Adipocyte (in vitro differentiated cells): ENCODE measurements around the gene UBE3B.

Source experiments
- DNase-seq: peaks from one replicate; pipeline ENCODE4 v3.0.0-alpha.2; 2015; ENCODE audit warnings: low read depth
- H3K27me3 ChIP-seq: replicated peaks from 2 replicates; pipeline ENCODE4 v1.7.0; 2013; ENCODE audit warnings: mild to moderate bottlenecking, low read length, moderate library complexity; ENCODE audit not compliant: control insufficient read depth, insufficient read depth
- H3K36me3 ChIP-seq: 2 replicates; pipeline ENCODE4 v1.7.0; 2013; ENCODE audit warnings: low read length, mild to moderate bottlenecking, moderate library complexity; ENCODE audit not compliant: control insufficient read depth, insufficient read depth, severe bottlenecking
- H3K4me1 ChIP-seq: 2 replicates; pipeline ENCODE4 v1.7.0; 2013; ENCODE audit warnings: mild to moderate bottlenecking, low read length, moderate library complexity; ENCODE audit not compliant: control insufficient read depth, insufficient read depth
- H3K4me3 ChIP-seq: 2 replicates; pipeline ENCODE4 v1.7.0; 2013; ENCODE audit warnings: mild to moderate bottlenecking, low read length, moderate library complexity
- H3K9ac ChIP-seq: 2 replicates; pipeline ENCODE4 v1.7.0; 2013; ENCODE audit warnings: mild to moderate bottlenecking, low read length, moderate library complexity
- H3K9me3 ChIP-seq: 2 replicates; pipeline ENCODE4 v1.7.0; 2013; ENCODE audit warnings: mild to moderate bottlenecking, low read length, moderate library complexity; ENCODE audit not compliant: control insufficient read depth

UBE3B gene

GRCh38 chr12:109558374-109559199, 81.2 kb downstream of the UBE3B start:
- Histone ChIP-seq H3K9me3 (no peaks in the 10 kb centered on the region), H3K27me3 (peaks cover 15% of the 10 kb centered on the region), H3K4me1 (peaks cover 13% of the 10 kb centered on the region), H3K4me3 (no peak overlapping the region), H3K9ac (no peak overlapping the region), H3K36me3 (peaks cover 9% of the 10 kb centered on the region)
- DNase-seq, result no peak

GRCh38 chr12:109559200-109559505, 81.7 kb downstream of the UBE3B start:
- H3K4me3 ChIP-seq, result no peak overlapping the region
- peaks cover 7% of the 10 kb centered on the region for H3K4me1 ChIP-seq
- peaks cover 15% of the 10 kb centered on the region for H3K36me3 ChIP-seq

GRCh38 chr12:109559601-109560000, 82.2 kb downstream of the UBE3B start:
- Histone ChIP-seq H3K27me3 (peaks cover 8% of the 10 kb centered on the region), H3K4me3 (no peak overlapping the region), H3K9me3 (no peaks in the 10 kb centered on the region), H3K4me1 (peaks cover 3% of the 10 kb centered on the region), H3K36me3 (peaks cover 17% of the 10 kb centered on the region), H3K9ac (no peak overlapping the region)
- no peak for DNase-seq

More at GRCh38 chr12:109559200-109559505, 81.7 kb downstream of the UBE3B start:
- Histone ChIP-seq H3K9me3 (no peaks in the 10 kb centered on the region), H3K9ac (no peak overlapping the region), H3K27me3 (peaks cover 13% of the 10 kb centered on the region)
- DNase-seq, result no peak

GRCh38 chr12:109560867-109561710, 83.7 kb downstream of the UBE3B start:
- Histone ChIP-seq H3K36me3 (peaks cover 32% of the 10 kb centered on the region), H3K9ac (no peak overlapping the region), H3K4me3 (no peak overlapping the region), H3K9me3 (no peaks in the 10 kb centered on the region), H3K4me1 (no peaks in the 10 kb centered on the region), H3K27me3 (no peaks in the 10 kb centered on the region)
- no peak for DNase-seq

GRCh38 chr12:109561711-109562030, 84.2 kb downstream of the UBE3B start:
- Histone ChIP-seq H3K4me3 (no peak overlapping the region), H3K27me3 (no peaks in the 10 kb centered on the region), H3K9ac (no peak overlapping the region), H3K9me3 (no peaks in the 10 kb centered on the region), H3K4me1 (no peaks in the 10 kb centered on the region), H3K36me3 (peaks cover 36% of the 10 kb centered on the region)
- DNase-seq, result no peak

GRCh38 chr12:109562871-109563270, 85.4 kb downstream of the UBE3B start:
- no peaks in the 10 kb centered on the region for H3K4me1 ChIP-seq
- H3K36me3 ChIP-seq, result peaks cover 43% of the 10 kb centered on the region
- no peak for DNase-seq
- no peak overlapping the region for H3K9ac ChIP-seq
- H3K9me3 ChIP-seq, result no peaks in the 10 kb centered on the region
- no peak overlapping the region for H3K4me3 ChIP-seq
- H3K27me3 ChIP-seq, result no peaks in the 10 kb centered on the region

GRCh38 chr12:109563291-109564284, 86.2 kb downstream of the UBE3B start:
- peaks cover 50% of the 10 kb centered on the region for H3K36me3 ChIP-seq
- DNase-seq, result no peak

GRCh38 chr12:109566424-109566823, 89.0 kb downstream of the UBE3B start:
- Histone ChIP-seq H3K27me3 (no peaks in the 10 kb centered on the region), H3K36me3 (peaks cover 67% of the 10 kb centered on the region), H3K4me3 (no peak overlapping the region), H3K4me1 (no peaks in the 10 kb centered on the region), H3K9me3 (no peaks in the 10 kb centered on the region), H3K9ac (no peak overlapping the region)
- DNase-seq, result no peak

More at GRCh38 chr12:109563291-109564284, 86.2 kb downstream of the UBE3B start:
- Histone ChIP-seq H3K4me3 (no peak overlapping the region), H3K27me3 (no peaks in the 10 kb centered on the region), H3K9ac (no peak overlapping the region), H3K9me3 (no peaks in the 10 kb centered on the region), H3K4me1 (no peaks in the 10 kb centered on the region)

GRCh38 chr12:109567296-109567695, 89.9 kb downstream of the UBE3B start:
- no peak for DNase-seq
- Histone ChIP-seq H3K4me1 (no peaks in the 10 kb centered on the region), H3K9me3 (no peaks in the 10 kb centered on the region), H3K9ac (no peak overlapping the region), H3K4me3 (no peak overlapping the region), H3K27me3 (no peaks in the 10 kb centered on the region), H3K36me3 (peaks cover 67% of the 10 kb centered on the region)

GRCh38 chr12:109567967-109568366, 90.5 kb downstream of the UBE3B start:
- H3K4me1 ChIP-seq, result peaks cover 7% of the 10 kb centered on the region
- DNase-seq, result no peak
- no peak overlapping the region for H3K9ac ChIP-seq
- peaks cover 67% of the 10 kb centered on the region for H3K36me3 ChIP-seq
- H3K4me3 ChIP-seq, result no peak overlapping the region
- no peaks in the 10 kb centered on the region for H3K9me3 ChIP-seq
- H3K27me3 ChIP-seq, result no peaks in the 10 kb centered on the region

- no peaks in the 10 kb centered on the region for H3K9me3 ChIP-seq
- H3K9ac ChIP-seq, result no peak overlapping the region
- peaks cover 67% of the 10 kb centered on the region for H3K36me3 ChIP-seq
- no peaks in the 10 kb centered on the region for H3K27me3 ChIP-seq
- peaks cover 7% of the 10 kb centered on the region for H3K4me1 ChIP-seq
- H3K4me3 ChIP-seq, result no peak overlapping the region
- DNase-seq, result no peak
These were observed 91.1 kb downstream of the UBE3B start for GRCh38 chr12:109568486-109568885.
